Thyroid gland (tissue), 4 donors: ENCODE measurements around the gene PRSS27. TPM values are rescaled to one million over a fixed set of nuclear protein-coding genes. Genes with fewer than 3 reads are reported as not detected.

ENCODE experiments used
- DNase-seq, 2 donors: peaks; one replicate each; pipeline ENCODE4 v3.0.0-alpha.2; 2019
- H3K27ac ChIP-seq, 3 donors: fragments of 200-600 bp; sonication (generic); 1 replicate in 2 of 3; 2 replicates in 1 of 3; pipeline ENCODE4 v1.5.1; 2016 to 2019; ENCODE audit warnings: mild to moderate bottlenecking in 1 of 3, moderate library complexity in 1 of 3
- H3K27me3 ChIP-seq: fragments of 200-600 bp; sonication (generic); one replicate; pipeline ENCODE4 v1.5.1; 2019
- H3K36me3 ChIP-seq, 2 donors: fragments of 200-600 bp; sonication (generic); one replicate each; pipeline ENCODE4 v1.5.1; 2016 to 2019
- H3K4me1 ChIP-seq, 2 donors: fragments of 200-600 bp; sonication (generic); one replicate each; pipeline ENCODE4 v1.5.1; 2017 to 2019
- H3K4me3 ChIP-seq, 3 donors: fragments of 200-600 bp; sonication (generic); replicated peaks in 1 of 3; 1 replicate in 2 of 3; 2 replicates in 1 of 3; pipeline ENCODE4 v1.5.1; 2016; ENCODE audit warnings: mild to moderate bottlenecking in 1 of 3
- H3K9me3 ChIP-seq: fragments of 200-600 bp; sonication (generic); one replicate; pipeline ENCODE4 v1.5.1; 2017
- CTCF ChIP-seq, 6 experiments: fragments of 200-600 bp in 3 of 6; fragments of 450-650 bp in 3 of 6; sonication (generic) in 3 of 6; IDR thresholded peaks; one replicate each; pipeline ENCODE4 v1.5.1; 2016 to 2019; ENCODE audit warnings: antibody characterized with exemption in 6 of 6, mild to moderate bottlenecking in 2 of 6, inconsistent platforms in 1 of 6, moderate library complexity in 1 of 6
- POLR2A ChIP-seq, 2 donors: fragments of 450-650 bp; IDR thresholded peaks; one replicate each; pipeline ENCODE4 v1.6.1; 2017; ENCODE audit warnings: antibody characterized with exemption in 2 of 2, mild to moderate bottlenecking in 2 of 2, moderate library complexity in 1 of 2
- WGBS, 2 donors: methylation state at CpG; one replicate each; pipeline ENCODE4 v1.1.5; 2017; 5-methylcytosine and 5-hydroxymethylcytosine counted together
- intact Hi-C: fragments of 100-400 bp; cut with DNase I; formaldehyde crosslinking; loops from one replicate; pipeline ENCODE4 v1.15.1; 2023
- total RNA-seq, 4 donors: library from RNA; depleted of rRNA; stranded (reverse); fragments of >200 nt; gene quantifications; one replicate each; pipeline ENCODE4 v1.2.3, GENCODE V29; 2016

The PRSS27 gene
- total RNA-seq, 4 donors from 2014 or later = 1.1 to 1.5 (median 1.1) TPM; not detected in 1

DNA sequence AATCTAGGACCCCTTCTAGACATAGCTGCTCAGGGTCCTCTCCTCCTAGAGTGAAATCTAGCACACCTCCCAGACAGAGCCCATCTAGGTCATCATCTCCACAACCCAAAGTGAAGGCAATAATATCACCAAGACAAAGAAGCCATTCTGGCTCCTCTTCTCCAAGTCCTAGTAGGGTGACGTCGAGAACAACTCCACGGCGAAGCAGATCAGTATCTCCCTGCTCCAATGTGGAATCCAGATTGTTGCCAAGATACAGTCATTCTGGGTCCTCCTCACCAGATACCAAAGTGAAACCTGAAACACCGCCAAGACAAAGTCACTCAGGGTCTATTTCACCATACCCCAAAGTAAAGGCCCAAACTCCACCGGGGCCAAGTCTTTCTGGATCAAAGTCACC, 43.1 kb upstream of the PRSS27 start:
- peaks cover 99 to 100% of the 10 kb centered on the region in 2 donors for H3K36me3 ChIP-seq

DNA sequence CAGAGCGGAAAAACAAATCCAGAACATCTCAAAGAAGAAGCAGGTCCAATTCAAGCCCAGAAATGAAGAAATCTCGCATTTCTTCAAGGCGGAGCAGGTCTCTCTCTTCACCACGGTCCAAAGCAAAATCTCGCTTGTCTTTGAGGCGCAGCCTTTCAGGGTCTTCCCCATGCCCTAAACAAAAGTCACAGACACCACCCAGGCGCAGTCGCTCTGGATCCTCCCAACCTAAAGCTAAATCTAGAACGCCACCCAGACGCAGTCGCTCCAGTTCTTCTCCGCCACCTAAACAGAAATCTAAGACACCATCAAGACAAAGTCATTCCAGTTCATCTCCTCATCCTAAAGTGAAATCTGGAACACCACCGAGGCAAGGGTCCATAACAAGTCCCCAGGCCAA, 42.7 kb upstream of the PRSS27 start:
- no peak overlapping the region for H3K27ac ChIP-seq
- no peaks in the 10 kb centered on the region for H3K27me3 ChIP-seq
- H3K4me3 ChIP-seq = no peak overlapping the region
- 97 to 99% methylated on average over 13 of the region's 13 CpGs for WGBS, 2 donors
- peaks cover 99 to 100% of the 10 kb centered on the region in 2 donors for H3K36me3 ChIP-seq
- TF ChIP-seq CTCF (IDR thresholded peaks at IDR 0.05) (no peak), POLR2A (IDR thresholded peaks at IDR 0.05) (no peak)
- no peaks in the 10 kb centered on the region for H3K9me3 ChIP-seq
- intact Hi-C loops = no loop called here
- DNase-seq = no peak
- no peaks in the 10 kb centered on the region for H3K4me1 ChIP-seq

More for the DNA sequence above, 43.1 kb upstream of the PRSS27 start:
- no peaks in the 10 kb centered on the region for H3K9me3 ChIP-seq
- no peak overlapping the region for H3K4me3 ChIP-seq
- intact Hi-C loops = no loop called here
- no peaks in the 10 kb centered on the region for H3K27me3 ChIP-seq
- DNase-seq = no peak
- H3K27ac ChIP-seq = no peak overlapping the region
- TF ChIP-seq POLR2A (IDR thresholded peaks at IDR 0.05) (no peak), CTCF (IDR thresholded peaks at IDR 0.05) (no peak)
- H3K4me1 ChIP-seq = no peaks in the 10 kb centered on the region
- 90 to 95% methylated on average over 6 of the region's 6 CpGs for WGBS, 2 donors

- no peaks in the 10 kb centered on the region for H3K9me3 ChIP-seq
- intact Hi-C loops = no loop called here
- no peak for TF ChIP-seq CTCF (IDR thresholded peaks at IDR 0.05)
- no peak for TF ChIP-seq POLR2A (IDR thresholded peaks at IDR 0.05)
- peaks cover 97 to 99% of the 10 kb centered on the region in 2 donors for H3K36me3 ChIP-seq
- DNase-seq = no peak
- H3K4me3 ChIP-seq = no peak overlapping the region
- WGBS, 2 donors = 98 to 99% methylated on average over 35 to 42 of the region's 42 CpGs
- no peak overlapping the region for H3K27ac ChIP-seq
- no peaks in the 10 kb centered on the region for H3K27me3 ChIP-seq
- H3K4me1 ChIP-seq = no peaks in the 10 kb centered on the region
These were observed 42.0 kb upstream of the PRSS27 start for GRCh38 chr16:2761886-2762583.

DNA sequence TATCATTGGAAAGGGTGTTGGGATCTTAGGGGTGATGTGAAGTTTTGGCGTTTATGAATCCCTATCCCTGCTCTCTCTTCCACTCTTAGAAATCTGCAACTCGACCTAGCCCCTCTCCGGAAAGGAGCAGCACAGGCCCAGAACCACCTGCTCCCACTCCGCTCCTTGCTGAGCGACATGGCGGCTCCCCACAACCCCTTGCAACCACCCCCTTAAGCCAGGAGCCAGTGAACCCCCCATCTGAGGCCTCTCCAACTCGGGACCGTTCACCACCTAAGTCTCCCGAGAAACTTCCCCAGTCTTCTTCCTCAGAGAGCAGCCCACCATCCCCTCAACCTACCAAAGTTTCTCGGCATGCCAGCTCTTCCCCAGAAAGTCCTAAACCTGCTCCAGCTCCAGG, 41.4 kb upstream of the PRSS27 start:
- DNase-seq = no peak
- no peak overlapping the region for H3K27ac ChIP-seq
- WGBS, 2 donors = 98 to 99% methylated on average over 10 of the region's 10 CpGs

More for the DNA sequence above, 41.4 kb upstream of the PRSS27 start:
- Histone ChIP-seq H3K36me3 (peaks cover 92 to 94% of the 10 kb centered on the region in 2 donors), H3K9me3 (no peaks in the 10 kb centered on the region), H3K4me3 (no peak overlapping the region), H3K27me3 (no peaks in the 10 kb centered on the region), H3K4me1 (peaks cover under 1 to 1% of the 10 kb centered on the region in 2 donors)
- TF ChIP-seq POLR2A (IDR thresholded peaks at IDR 0.05) (no peak), CTCF (IDR thresholded peaks at IDR 0.05) (no peak)
- intact Hi-C loops = no loop called here
